GM10266 (cell line): ENCODE results near the gene PPP1R12C.

Experiments
- DNase-seq: peaks from one replicate; pipeline ENCODE4 v3.0.0; 2012; ENCODE audit errors: extremely low spot score
- TF ChIP-seq, protein P1 (sequence below): IDR thresholded peaks from 2 replicates; pipeline ENCODE4 v1.5.1; 2012; ENCODE audit warnings: mild to moderate bottlenecking, low read depth; ENCODE audit not compliant: control insufficient read depth, insufficient read depth; ENCODE audit errors: missing control alignments

Gene PPP1R12C

GRCh38 chr19:55071913-55072312 lies 45.5 kb downstream of the PPP1R12C start:
- no peak for DNase-seq
- TF ChIP-seq, protein P1, sequence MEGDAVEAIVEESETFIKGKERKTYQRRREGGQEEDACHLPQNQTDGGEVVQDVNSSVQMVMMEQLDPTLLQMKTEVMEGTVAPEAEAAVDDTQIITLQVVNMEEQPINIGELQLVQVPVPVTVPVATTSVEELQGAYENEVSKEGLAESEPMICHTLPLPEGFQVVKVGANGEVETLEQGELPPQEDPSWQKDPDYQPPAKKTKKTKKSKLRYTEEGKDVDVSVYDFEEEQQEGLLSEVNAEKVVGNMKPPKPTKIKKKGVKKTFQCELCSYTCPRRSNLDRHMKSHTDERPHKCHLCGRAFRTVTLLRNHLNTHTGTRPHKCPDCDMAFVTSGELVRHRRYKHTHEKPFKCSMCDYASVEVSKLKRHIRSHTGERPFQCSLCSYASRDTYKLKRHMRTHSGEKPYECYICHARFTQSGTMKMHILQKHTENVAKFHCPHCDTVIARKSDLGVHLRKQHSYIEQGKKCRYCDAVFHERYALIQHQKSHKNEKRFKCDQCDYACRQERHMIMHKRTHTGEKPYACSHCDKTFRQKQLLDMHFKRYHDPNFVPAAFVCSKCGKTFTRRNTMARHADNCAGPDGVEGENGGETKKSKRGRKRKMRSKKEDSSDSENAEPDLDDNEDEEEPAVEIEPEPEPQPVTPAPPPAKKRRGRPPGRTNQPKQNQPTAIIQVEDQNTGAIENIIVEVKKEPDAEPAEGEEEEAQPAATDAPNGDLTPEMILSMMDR = no peak

- DNase-seq = no peak
- TF ChIP-seq, protein P1 = no peak
Measured at GRCh38 chr19:55071129-55071502, 46.3 kb downstream of the PPP1R12C start.

GRCh38 chr19:55070466-55071128 lies 46.8 kb downstream of the PPP1R12C start:
- no peak for DNase-seq
- TF ChIP-seq, protein P1 = no peak

- TF ChIP-seq, protein P1 = no peak
- no peak for DNase-seq
Measured at GRCh38 chr19:55069865-55070197, 47.6 kb downstream of the PPP1R12C start.

- TF ChIP-seq, protein P1 = no peak
- DNase-seq = peak; percentile 34
Measured at GRCh38 chr19:55068950-55069864, 48.2 kb downstream of the PPP1R12C start.

- TF ChIP-seq, protein P1 = no peak
- DNase-seq = no peak
Measured at GRCh38 chr19:55067869-55068268, 49.6 kb downstream of the PPP1R12C start.
